ENCODE measurements around the gene NDFIP1.
A peak's percentile ranks its signal among the peaks of the same experiment; 100 is the strongest.
"Not testable (repeated sequence)": the region's sequence is repeated elsewhere in the genome, so short reads cannot be mapped to it uniquely, and the experiment has no call there.

NDFIP1 gene

DNA sequence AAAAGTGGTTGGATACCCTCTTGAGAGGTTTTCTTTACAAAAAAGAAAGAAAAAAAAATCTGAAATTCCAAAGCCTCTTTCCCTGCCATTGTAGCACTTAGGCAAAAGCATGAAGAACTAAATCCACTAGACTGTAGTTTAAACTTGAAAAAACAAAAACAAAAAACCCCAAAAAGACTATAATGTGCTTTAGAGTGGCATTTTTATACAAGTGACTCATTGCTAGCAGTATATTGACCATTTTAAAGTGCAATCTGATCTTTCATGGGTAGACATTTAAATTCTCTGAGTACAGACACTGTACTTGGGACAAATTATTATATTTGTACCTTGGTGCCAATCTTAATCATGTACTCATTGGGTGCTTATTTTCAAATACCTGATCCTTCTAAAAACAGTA lies 50.8 kb downstream of the NDFIP1 start:
- no peak for DNase-seq

DNA sequence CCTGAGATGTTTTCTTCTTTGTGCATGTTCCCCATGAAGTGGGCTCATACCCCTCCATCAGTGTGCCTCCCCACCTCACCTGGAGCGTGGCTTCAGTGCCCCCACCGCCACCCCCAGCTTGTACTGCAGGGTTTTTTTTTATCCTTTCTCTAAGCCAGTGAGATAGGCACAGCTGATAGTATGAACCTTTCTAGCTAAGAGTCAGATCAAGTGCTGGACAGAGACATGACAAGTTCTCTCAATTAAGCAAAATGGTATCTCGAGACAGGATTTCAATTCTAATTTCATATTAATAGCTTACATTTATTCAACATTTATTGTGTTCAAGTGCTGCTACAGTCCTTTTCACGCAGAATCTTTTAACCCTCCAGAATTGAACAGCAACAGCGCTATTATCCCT lies 55.7 kb downstream of the NDFIP1 start:
- DNase-seq: no peak

DNA sequence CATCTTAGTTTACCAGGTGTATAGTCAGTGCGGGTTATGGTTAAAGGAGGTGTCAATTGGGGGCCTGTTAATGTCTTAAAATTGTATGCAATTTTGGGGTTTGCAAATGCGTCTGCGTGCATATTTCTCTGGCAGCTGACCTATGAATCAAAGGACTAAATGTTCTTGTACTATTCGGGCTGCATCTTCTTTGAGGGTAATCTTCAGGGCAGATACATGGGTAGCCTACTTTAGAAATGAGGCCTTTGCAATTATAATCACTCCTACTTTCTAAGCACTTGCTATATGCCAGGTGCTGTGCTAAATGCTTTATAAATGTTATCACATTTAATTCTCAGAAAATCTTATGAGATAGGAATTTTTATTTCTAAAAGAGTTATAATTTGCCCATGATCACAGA lies 58.2 kb downstream of the NDFIP1 start:
- DNase-seq: no peak

DNA sequence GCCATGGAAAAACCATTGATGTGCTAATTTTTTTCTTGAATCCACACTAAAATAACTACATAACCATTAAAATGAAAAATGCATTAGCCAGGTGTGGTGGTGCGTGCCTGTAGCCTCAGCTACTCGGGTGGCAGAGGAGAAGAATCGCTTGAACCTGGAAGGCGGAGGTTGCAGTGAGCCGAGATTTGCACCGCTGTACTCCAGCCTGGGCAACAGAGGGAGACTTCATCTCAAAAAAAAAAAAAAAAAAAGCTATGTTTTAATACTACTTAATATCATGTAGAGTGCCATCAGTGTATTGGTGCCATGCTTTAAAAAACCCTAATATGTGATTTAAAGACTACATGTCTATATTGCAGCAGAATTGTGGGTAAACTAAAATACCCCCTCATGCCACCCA lies 58.9 kb downstream of the NDFIP1 start:
- DNase-seq: no peak

DNA sequence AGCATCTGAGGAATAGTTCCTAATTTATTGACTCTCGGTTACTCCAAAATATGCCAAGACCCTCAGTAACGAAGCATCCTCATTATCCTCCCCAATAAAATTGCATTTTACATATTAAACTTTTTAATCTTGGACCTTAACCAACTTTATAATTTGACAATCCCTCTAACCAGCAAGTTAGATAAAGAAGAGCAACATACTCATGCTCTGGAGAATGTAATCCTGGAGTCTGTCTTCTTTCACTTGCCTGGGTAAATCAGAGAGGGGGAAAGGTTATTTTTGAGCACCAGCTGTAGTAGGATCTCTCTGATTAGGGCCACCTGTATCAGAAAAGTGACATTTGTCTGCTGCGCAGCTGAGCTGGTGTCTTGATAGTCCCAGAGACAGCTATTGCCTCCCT lies 59.8 kb downstream of the NDFIP1 start:
- DNase-seq: no peak

DNA sequence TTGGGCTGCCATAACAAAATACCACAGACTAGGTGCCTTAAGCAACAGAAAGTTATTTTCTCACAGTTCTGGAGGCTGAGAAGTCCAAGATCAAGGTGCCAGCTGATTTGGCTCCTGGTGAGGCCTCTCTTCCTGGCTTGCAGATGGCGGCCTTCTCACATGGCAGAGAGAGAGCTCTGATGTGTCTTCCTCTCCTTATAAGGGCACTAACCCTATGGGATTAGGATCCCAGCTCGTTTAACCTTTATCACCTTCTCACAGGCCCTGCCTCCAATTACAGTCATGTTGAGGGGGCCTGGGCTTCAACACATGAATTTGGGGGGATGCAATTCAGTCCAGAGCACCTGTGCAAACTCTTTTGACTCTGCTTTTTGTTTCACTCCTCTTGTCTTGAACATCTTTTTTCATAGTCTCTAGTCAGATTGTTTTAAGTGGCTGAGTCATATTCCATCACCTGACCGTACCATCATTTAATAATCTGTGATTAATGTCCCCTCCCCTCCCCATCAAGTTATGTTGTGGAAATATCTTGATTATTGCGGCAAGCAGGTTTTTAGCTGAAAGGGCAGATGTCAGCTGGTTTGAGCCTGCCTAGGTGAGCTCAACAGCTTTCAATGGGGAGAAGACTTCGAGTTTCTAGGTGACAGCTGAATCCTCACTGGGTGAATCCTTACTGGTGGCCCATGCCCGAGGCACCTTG lies 61.8 kb downstream of the NDFIP1 start:
- no peak for DNase-seq

DNA sequence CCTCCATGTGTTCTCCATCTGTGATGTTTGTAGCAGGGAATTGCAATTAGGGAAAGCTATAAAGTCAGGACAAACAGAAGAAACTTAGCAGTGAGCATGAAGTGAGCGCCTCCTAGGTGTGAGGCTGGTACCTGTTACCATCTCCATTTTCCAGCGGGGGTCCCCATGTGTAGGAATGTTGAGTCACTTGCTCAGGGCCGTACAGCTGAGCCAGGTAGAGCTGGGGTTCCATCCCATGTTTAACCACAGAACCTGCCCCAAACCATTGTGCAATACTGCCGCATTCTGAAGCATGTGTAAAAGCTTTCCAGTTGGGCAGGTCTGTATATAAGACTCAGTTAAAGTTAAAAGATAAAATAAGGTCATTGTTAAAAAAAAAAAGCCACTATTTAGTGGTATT lies 62.7 kb downstream of the NDFIP1 start:
- no peak for DNase-seq

DNA sequence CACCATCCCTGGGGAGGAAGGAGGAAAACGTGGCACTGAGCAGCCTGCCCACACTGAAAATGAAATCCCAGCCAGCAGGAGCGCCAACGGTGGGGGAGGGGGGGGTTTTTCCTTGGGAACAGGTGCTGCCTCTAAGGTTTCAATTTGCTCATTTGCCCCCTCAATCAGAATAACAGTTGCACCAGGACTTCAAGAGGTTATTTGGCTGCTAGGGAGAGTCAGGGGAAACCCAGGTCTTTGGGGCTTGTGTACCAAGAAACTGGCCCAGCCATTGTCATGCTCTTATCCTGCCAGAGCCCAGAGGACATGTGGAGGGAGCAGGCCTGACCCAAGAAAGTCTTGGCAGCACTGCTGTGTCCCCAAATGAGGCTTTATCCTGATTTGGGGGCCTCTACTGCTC lies 66.5 kb downstream of the NDFIP1 start:
- no peak for DNase-seq

DNA sequence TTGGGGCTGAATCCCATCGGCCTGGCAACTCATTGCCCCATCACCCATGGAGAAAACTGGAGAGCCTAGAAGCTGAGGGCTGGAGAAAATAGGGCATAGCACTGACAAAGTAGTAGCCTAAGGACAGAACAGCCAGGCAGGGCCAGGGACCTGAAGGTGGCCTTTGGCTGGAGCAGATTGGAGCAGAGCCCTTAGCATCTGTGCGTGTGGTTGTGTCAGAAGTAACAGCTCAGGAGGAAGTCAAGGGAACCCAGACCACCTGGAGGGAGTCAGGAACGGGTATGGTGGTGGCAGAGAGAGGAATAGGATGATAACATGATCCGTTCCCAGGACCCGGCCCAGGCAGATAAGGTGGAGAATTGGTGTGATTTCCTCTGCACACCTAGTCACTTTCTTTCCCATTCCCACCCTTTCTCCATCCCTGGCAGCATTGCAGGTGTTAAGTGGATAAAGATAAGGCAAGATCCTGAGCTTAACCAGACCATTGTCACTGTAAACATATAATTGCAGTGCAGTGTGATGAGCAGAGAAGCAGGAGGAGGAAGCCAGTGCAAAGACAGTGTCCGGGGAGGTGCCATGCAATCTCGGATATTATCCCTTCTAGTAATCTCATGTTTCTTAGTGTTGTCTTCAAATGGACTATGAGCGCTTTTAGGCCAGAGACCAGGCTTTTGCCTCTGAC lies 67.0 kb downstream of the NDFIP1 start:
- DNase-seq: no peak

DNA sequence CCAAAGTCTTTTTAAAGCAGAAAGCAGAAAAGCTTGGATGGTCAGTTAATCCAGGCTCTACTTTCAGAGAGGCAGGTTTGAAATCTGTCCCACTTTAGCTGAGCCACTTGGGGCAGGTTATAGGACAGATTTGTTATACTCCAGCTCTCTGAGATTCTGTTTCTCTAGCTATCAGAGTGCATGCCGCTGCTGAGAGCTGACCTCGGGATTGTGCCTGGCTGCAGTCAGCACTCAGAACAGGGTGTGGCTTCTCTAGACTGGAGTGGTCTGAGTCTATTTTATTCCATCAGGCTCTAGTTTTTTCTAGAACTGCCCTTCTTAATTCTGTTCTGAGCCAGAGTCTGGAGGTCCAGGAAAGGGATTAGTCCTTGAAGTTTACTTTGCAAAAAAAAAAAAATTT lies 67.7 kb downstream of the NDFIP1 start:
- no peak for DNase-seq

DNA sequence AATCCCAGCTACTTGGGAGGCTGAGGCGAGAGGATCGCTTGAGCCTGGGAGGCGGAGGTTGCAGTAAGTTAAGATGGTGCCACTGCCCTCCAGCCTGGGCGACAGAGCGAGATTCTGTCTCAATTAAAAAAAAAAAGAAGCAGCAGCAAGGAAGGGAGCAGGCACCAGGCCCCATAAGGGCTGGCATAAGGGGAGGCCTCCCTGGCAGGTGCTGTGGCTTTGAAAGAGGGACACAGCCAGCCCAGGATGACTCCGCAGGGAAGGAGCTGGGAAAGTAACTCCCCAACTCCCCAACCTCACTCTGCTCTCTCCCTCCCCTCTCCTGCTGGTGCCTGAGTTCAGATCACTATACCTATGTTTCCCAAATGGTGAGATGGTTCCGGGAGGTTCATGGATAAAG lies 70.1 kb downstream of the NDFIP1 start:
- no peak for DNase-seq

DNA sequence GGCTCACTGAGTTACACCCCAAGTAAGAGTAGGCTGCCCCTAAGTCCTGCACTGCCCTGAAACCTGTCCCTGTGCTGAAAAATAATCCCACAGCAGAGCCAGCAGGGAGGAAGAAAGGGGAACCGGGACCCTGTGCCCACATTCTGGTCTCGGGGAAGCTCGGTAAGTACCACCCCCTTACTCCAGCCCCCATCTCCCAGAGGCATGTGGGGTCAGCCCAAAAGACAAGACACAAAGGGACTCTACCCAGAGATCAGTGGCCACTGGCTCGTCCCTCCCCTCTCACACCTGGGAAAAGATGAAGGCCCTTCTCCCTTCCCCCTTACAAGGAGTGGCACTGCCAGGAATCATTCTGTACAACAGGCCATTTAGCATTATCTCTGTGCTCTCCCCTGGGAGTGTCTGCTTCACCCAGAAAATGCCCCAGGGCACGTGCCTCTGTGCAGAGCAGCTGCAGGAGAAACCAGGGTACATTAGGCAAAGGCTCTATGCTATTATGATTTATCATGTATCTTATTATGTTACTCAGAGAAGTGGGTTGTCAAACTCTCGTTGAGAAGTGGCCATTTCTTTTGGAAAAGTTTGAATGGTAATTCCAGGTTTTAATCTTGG lies 71.3 kb downstream of the NDFIP1 start:
- DNase-seq: peak; percentile 27

DNA sequence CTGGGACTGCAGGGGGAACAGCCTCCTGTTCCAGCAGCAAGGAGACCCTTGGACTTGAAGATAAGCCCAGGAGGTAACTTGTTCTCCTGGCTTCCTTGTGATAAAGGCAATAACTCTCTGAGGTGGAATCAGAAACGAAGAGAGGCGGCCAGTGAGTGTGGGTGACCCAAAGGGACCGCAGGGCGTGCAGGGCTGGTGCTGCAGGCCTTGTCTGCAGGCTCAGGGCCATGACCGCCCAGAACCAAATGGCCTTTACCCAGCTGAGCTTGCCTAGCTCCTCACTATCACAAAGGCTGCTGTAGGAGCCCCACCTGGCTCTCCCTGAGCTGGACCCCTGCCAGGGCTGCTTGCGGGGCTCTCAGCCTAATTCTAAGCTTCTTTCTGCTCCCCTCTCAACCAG lies 72.5 kb downstream of the NDFIP1 start:
- peak; percentile 12 for DNase-seq

DNA sequence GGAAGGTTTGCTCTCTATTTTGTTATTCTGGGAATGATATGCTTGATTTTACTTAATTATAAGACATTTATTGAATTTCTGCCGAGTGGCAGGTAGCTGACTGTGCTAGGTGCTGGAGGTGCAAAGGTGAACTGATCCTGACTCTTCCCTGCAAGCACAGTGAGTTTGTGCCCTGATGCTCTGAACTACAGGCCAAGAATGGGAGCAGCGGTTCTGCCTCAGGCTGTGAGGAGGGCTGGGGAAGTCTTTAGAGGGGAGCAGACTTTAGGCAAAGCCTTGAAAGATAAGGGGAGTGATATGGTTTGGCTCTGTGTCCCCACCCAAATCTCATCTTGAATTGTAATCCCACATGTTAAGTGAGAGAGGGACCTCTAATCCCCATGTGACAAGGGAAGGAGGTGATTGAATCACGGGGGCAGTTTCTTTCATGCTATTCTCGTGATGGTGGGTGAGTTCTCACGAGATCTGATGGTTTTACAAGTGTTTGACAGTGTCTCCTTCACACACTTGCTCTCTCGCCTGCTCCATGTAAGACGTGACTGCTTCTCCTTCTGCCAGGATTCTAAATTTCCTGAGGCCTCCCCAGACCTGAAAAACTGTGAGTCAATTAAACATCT lies 73.1 kb downstream of the NDFIP1 start:
- no peak for DNase-seq

DNA sequence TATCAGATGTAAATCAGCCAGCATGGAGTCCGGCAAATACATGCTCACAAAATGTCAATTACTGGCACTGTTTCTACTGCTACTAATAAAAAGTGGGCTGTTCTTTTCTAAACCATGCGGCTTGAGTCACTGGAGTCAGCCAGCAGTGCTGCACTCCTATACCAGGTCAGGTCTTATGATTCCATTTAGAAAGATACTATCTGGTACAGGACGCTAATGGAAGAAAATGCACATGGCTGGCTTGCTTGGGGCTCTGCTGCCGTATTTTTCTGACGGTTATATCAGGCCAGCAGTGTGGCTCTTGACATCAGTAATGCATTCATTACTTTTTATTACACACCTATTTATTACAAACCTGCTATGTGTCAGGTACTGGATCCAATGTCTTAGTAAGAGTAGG lies 74.3 kb downstream of the NDFIP1 start:
- DNase-seq: no peak

DNA sequence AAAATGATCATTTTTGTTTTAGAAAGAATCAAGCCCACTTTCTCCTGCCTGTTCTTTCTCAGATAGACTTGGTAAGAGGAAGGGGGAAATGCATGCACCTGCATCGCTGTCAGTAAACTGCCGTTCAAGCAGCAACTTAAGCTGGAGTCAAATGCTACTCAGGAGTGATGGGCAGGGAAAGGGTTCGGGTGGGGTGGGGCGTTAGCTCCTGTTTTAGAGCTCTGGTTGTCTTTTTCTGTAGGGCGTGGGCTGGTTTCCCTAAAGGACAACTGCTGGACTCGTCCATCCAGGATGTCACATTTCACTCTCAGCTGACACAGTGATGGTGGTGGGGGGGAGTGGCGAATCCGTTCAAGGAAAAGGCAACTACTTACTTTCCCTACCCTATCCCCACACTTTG lies 75.0 kb downstream of the NDFIP1 start:
- DNase-seq: no peak

DNA sequence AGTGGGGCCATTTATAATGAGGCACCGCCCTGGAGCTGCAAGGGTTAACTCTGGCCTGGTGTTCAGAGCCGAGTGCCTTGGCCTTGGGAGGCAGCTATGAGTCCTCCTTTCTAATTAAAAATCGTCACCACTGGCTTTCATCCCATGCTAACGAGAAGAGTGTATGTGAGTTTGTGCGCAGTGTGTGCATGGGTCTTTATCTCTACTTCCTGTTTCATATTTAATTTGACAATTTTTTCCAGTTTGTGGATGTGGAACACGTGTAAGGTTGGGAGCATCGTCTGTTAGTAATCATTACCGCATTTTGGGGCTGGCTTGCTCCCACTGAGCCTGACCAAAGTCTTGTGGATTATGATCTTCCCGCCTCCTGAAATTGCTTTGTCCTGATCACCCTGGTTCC lies 76.4 kb downstream of the NDFIP1 start:
- DNase-seq: no peak

DNA sequence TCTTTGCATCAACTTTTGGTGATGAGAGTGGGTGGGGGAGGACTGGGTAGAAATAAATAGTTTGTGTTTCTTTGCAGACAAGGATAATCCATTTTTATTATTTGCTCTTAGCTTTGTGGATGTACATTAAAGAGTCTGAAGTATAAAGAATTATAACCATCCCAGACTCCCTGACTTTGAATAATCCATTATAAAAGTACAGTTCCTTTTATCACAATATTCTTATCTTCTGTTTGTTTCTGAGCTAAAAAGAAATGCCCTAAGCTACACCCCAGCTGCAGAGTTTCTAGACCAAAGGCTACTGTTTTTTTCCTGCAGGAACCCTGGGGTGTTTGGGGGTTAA lies 77.9 kb downstream of the NDFIP1 start:
- no peak for DNase-seq

DNA sequence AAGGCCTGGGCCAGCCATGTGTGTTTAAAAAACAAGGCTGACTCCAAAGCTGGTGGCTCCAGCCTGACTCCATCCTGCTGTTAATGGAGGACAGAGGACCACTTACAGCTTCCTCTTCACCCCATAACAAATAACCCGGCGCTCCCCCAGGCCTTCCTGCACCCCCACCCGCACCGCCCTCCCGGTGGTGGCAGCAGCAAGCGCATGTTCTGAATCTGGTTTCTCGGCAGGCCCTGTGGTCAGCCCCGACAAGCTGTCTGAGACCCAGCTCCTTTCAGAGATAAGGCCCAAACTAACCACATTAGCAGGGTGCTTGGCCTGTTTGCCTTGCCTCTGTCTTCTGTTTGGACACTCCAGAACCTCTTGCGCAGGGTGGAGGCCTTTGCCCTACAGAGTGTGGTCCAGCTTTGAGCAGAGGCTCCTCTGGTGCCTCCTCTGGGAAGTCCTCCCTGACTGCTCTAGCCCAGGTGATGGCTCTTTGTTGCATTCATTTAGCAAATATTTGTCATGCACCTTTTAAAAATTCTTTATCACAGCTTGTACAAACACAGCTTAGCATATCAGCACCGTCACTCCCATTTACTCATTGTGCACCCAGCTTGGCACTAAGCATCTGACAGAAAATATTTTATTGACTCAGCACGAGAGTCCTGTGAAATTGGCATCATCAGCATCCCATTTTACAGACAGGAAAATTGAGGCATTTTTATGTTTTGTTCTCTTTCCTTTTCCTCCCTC lies 78.4 kb downstream of the NDFIP1 start:
- no peak for DNase-seq

DNA sequence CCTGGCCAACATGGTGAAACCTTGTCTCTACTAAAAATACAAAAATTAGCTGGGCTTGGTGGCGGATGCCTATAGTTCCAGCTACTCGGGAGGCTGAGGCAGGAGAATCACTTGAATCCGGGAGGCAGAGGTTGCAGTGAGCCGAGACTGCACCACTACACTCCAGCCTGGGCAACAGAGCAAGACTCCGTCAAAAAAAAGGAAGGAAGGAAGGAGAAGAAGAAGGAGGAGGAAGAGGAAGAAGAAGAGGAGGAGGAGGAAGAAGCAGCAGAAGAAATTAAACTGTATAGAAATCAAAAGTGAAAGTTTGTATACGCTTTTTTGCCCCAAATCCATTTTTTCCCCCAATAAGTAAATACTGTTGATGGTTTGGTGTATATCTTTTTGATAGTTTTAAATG lies 80.1 kb downstream of the NDFIP1 start:
- not testable (repeated sequence) for DNase-seq

DNA sequence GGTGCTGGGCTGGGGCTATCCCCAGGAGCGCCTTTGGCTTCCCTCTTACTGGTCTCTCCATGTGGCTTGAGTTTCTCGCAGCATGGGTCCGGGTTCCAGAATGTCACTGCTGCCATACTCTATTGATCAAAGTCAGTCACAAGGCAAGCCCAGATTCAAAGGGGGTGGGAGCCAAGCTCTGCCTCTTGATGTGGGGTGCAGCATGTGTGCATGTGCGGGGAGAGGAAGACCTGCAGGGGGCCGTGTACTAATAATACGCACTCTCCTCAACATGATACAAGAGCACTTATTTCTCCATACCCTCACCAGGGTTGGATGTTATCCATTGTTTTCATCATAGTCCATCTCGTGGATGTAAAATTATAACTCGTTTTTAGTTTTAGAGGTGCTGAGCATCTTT lies 81.2 kb downstream of the NDFIP1 start:
- no peak for DNase-seq

DNA sequence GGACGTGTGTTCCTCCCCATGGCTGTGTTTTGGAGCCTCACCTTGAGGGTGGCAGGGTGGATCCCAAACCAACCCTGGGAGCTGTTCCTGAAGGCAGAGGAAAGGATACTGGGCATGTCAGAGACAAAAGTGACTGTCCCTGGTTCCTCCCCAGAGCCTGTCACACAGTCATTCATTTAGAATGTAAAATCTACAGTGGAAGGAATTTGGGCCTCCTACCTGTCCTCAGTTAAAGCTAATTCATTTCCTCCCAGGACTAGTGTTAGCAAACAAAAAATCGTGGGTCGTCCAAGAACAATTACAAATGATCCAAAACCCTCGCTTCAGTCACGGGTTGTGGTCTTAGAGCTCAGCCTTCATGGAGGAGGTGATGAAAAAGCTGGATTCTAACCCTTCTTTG lies 83.2 kb downstream of the NDFIP1 start:
- DNase-seq: no peak

DNA sequence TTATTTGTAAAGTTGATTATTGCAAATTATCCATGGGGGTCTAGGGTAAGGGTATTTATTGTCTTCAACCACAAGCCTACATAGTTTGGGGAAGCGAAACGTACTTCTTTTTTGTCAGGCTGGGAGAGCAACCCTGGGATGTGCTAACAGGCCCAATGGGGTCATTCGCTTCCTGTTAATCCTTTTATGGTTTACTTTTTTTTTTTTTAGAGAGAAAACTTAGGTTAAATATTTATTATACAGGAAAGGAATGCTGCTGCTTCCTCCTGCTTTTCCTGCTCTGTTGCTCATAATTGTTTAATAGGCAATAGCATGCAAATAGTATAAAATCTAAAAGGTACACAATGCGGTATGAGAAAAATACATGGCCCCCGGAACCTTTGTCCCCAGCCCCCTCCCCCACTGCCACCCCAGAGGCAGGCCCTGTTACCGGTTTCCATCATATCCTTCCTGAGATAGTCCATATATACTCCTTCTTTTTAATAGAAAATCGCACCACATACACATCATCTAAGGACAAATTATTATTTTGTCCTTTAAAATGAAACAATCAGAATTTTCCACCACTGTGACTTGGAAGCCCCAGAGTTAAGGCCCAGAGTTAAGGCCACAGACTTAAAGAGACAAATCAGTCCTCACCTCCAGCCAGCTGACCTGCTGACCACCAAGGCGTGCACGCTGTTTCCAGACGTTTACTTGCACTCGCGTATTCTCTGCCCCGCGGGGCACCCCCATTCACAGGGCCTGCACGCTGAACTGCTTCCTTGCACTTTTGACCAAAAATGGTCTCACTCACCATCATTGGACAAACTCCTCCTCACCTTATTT lies 83.9 kb downstream of the NDFIP1 start:
- no peak for DNase-seq
